ENCODE data around the gene JPT2.

DNA sequence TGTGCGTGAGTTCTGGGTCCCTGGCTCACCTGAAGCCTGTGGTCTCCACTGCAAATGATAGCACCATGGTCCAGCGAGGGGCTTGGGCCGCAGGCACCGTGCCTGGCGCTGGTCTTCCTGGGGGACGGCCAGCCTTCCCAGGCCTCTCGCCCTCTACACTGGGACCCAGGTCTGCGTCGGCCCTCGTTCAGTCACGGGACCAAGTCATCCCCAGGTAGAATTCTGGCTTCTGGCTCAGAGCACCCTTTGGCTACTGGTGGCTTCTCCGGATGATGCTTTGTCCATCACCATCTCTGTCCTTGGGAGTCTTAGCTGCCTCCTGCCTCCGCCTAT lies 45.5 kb upstream of the JPT2 start:
- no peak for TF ChIP-seq POLR2A (IDR thresholded peaks at IDR 0.05)
- TF ChIP-seq, protein P1, sequence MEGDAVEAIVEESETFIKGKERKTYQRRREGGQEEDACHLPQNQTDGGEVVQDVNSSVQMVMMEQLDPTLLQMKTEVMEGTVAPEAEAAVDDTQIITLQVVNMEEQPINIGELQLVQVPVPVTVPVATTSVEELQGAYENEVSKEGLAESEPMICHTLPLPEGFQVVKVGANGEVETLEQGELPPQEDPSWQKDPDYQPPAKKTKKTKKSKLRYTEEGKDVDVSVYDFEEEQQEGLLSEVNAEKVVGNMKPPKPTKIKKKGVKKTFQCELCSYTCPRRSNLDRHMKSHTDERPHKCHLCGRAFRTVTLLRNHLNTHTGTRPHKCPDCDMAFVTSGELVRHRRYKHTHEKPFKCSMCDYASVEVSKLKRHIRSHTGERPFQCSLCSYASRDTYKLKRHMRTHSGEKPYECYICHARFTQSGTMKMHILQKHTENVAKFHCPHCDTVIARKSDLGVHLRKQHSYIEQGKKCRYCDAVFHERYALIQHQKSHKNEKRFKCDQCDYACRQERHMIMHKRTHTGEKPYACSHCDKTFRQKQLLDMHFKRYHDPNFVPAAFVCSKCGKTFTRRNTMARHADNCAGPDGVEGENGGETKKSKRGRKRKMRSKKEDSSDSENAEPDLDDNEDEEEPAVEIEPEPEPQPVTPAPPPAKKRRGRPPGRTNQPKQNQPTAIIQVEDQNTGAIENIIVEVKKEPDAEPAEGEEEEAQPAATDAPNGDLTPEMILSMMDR (IDR thresholded peaks at IDR 0.05 in 4 of 5, conservative IDR thresholded peaks at IDR 0.05 in 1 of 5): no peak

Measured in gastrocnemius medialis (tissue), 4 donors.